ENCODE results near the gene NPR3. TPM values are rescaled to one million over a fixed set of nuclear protein-coding genes. Genes with fewer than 3 reads are reported as not detected.

The NPR3 gene
- total and polyA plus RNA-seq, 9 donors: 1.8 to 42.1 (median 5.8) TPM

DNA sequence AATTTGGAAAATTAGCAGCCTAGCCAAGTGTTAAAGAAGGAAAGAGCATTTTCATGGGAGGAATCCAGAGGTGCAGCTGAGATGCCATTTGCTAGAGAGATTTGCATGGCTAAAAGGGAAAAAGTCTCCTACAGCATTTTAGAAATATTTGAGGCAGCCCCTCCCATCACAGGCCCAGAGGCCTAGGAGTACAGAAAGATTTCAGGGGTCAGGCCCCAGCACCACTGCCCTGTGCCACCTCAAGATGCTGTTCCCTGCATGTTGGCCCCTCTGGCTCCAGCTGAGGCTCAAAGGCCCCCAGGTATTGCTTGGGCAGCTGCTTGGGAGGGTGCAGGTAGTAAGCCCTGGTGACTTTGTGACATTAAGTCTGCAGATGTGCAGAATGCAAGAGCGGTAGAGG lies 26.9 kb upstream of the NPR3 start:
- no peak overlapping the region for H3K27ac ChIP-seq
- WGBS, 3 donors: 92 to 100% (median 94%) methylated on average over 1 of the region's 1 CpG
- no peak for DNase-seq
- intact Hi-C loops (cut with DNase I): no loop called here
- H3K27me3 ChIP-seq: no peaks in the 10 kb centered on the region
- no peak overlapping the region for H3K4me3 ChIP-seq
- no peak for TF ChIP-seq POLR2A (IDR thresholded peaks at IDR 0.05)
- TF ChIP-seq CTCF (IDR thresholded peaks at IDR 0.05): no peak
- TF ChIP-seq EP300 (IDR thresholded peaks at IDR 0.05): no peak
- H3K9me3 ChIP-seq: no peaks in the 10 kb centered on the region
- peaks cover 1% of the 10 kb centered on the region for H3K4me1 ChIP-seq (ENCODE audit: insufficient read depth)
- H3K36me3 ChIP-seq: no peaks in the 10 kb centered on the region

- H3K4me1 ChIP-seq (ENCODE audit: insufficient read depth): peaks cover 1% of the 10 kb centered on the region
- no peaks in the 10 kb centered on the region for H3K36me3 ChIP-seq
- H3K9me3 ChIP-seq: no peaks in the 10 kb centered on the region
- no peak for TF ChIP-seq CTCF (IDR thresholded peaks at IDR 0.05)
- no peak for TF ChIP-seq EP300 (IDR thresholded peaks at IDR 0.05)
- TF ChIP-seq POLR2A (IDR thresholded peaks at IDR 0.05): no peak
- H3K27me3 ChIP-seq: no peaks in the 10 kb centered on the region
- 22 to 40% (median 34%) methylated on average over 2 of the region's 2 CpGs for WGBS, 3 donors
- intact Hi-C loops (cut with DNase I): no loop called here
- DNase-seq: no peak
- H3K4me3 ChIP-seq: no peak overlapping the region
- H3K27ac ChIP-seq: no peak overlapping the region
Measured at GRCh38 chr5:32686799-32687498, 24.2 kb upstream of the NPR3 start.

DNA sequence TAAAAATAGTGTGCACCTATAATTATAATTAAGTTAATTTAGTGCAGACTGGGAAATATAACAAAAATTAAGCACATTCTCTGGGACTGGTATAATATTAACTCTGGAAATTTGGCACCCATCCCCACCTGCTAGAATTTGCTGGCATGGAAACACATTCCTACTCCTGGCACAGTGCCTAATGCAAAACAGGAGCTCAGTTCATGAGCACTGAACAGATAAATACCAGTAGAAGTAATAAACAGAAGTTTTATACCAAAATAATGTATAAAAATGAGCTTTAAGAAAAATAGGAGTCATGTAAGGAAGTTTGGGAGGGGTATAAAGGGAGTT lies 23.7 kb upstream of the NPR3 start:
- no peaks in the 10 kb centered on the region for H3K27me3 ChIP-seq
- H3K9me3 ChIP-seq: no peaks in the 10 kb centered on the region
- TF ChIP-seq CTCF (IDR thresholded peaks at IDR 0.05) (no peak), EP300 (IDR thresholded peaks at IDR 0.05) (no peak)
- intact Hi-C loops (cut with DNase I): no loop called here
- no peak overlapping the region for H3K27ac ChIP-seq
- H3K36me3 ChIP-seq: no peaks in the 10 kb centered on the region
- peaks cover 1% of the 10 kb centered on the region for H3K4me1 ChIP-seq (ENCODE audit: insufficient read depth)
- no peak for DNase-seq
- no peak overlapping the region for H3K4me3 ChIP-seq

GRCh38 chr5:32690153-32690552 lies 21.0 kb upstream of the NPR3 start:
- TF ChIP-seq EP300 (IDR thresholded peaks at IDR 0.05) (no peak), POLR2A (IDR thresholded peaks at IDR 0.05) (no peak), CTCF (IDR thresholded peaks at IDR 0.05) (no peak)
- intact Hi-C loops (cut with DNase I): no loop called here

More at GRCh38 chr5:32690153-32690552, 21.0 kb upstream of the NPR3 start:
- no peak overlapping the region for H3K27ac ChIP-seq
- DNase-seq: no peak
- H3K4me1 ChIP-seq (ENCODE audit: insufficient read depth): peaks cover 1% of the 10 kb centered on the region
- H3K36me3 ChIP-seq: no peaks in the 10 kb centered on the region
- H3K9me3 ChIP-seq: no peaks in the 10 kb centered on the region
- H3K4me3 ChIP-seq: no peak overlapping the region
- WGBS, 3 donors: 66 to 74% (median 68%) methylated on average over 2 of the region's 2 CpGs
- no peaks in the 10 kb centered on the region for H3K27me3 ChIP-seq

Measured in ovary (tissue), 9 donors.